GM04503 (cell line): ENCODE data around the gene CCDC102A.

ENCODE experiments used
- DNase-seq: peaks from one replicate; pipeline ENCODE4 v3.0.0-alpha.2; 2012; ENCODE audit warnings: low read depth

Gene CCDC102A

GRCh38 chr16:57477531-57478202 lies 58.7 kb downstream of the CCDC102A start:
- no peak for DNase-seq

- no peak for DNase-seq
These were observed 59.6 kb downstream of the CCDC102A start for GRCh38 chr16:57476546-57477410.

GRCh38 chr16:57475711-57476339 lies 60.5 kb downstream of the CCDC102A start:
- DNase-seq, result no peak

GRCh38 chr16:57474671-57475661 lies 61.4 kb downstream of the CCDC102A start:
- DNase-seq, result no peak

- DNase-seq, result no peak
These were observed 62.5 kb downstream of the CCDC102A start for GRCh38 chr16:57473906-57474305.

GRCh38 chr16:57473176-57473840 lies 63.1 kb downstream of the CCDC102A start:
- DNase-seq, result no peak

GRCh38 chr16:57472665-57473060 lies 63.7 kb downstream of the CCDC102A start:
- DNase-seq, result no peak

- DNase-seq, result no peak
These were observed 64.3 kb downstream of the CCDC102A start for GRCh38 chr16:57471852-57472664.

- DNase-seq, result no peak
These were observed 65.2 kb downstream of the CCDC102A start for GRCh38 chr16:57471209-57471608.

GRCh38 chr16:57470711-57471110 lies 65.7 kb downstream of the CCDC102A start:
- no peak for DNase-seq

GRCh38 chr16:57469917-57470470 lies 66.4 kb downstream of the CCDC102A start:
- DNase-seq, result no peak

- no peak for DNase-seq
These were observed 67.3 kb downstream of the CCDC102A start for GRCh38 chr16:57469046-57469445.

- no peak for DNase-seq
These were observed 68.0 kb downstream of the CCDC102A start for GRCh38 chr16:57468346-57468745.

GRCh38 chr16:57464523-57464922 lies 71.8 kb downstream of the CCDC102A start:
- no peak for DNase-seq

- DNase-seq, result no peak
These were observed 73.4 kb downstream of the CCDC102A start for GRCh38 chr16:57462978-57463362.

- no peak for DNase-seq
These were observed 74.0 kb downstream of the CCDC102A start, which contains the start of gene POLR2C for GRCh38 chr16:57462209-57462977. TSS of gene POLR2C (plus strand) at chr16:57462679. CDS start at chr16:57462725, 46 bp downstream.
